ENCODE data around the gene LHFPL2.
"Not testable (repeated sequence)": the region's sequence is repeated elsewhere in the genome, so short reads cannot be mapped to it uniquely, and the experiment has no call there.

The LHFPL2 gene

GRCh38 chr5:78458843-78459242 lies 189.7 kb downstream of the LHFPL2 start:
- Histone ChIP-seq H3K27me3 (ENCODE audit: control insufficient read depth, insufficient read depth, low read length) (no peaks in the 10 kb centered on the region), H3K27ac (no peak overlapping the region), H3K79me2 (no peaks in the 10 kb centered on the region), H3K4me2 (ENCODE audit: low read length) (no peak overlapping the region), H3K9me3 (ENCODE audit: control insufficient read depth, low read length) (no peaks in the 10 kb centered on the region), H3K9ac (no peak overlapping the region), H3K4me3 (ENCODE audit: low read depth, low read length) (no peak overlapping the region), H3K36me3 (ENCODE audit: control insufficient read depth, insufficient read depth, low read length) (no peaks in the 10 kb centered on the region), H2AFZ (no peak overlapping the region), H3K4me1 (no peaks in the 10 kb centered on the region)
- no peak for TF ChIP-seq CTCF (IDR thresholded peaks at IDR 0.05)

- H2AFZ ChIP-seq; H3K36me3 ChIP-seq (ENCODE audit: control insufficient read depth, insufficient read depth, low read length); H3K9me3 ChIP-seq (ENCODE audit: control insufficient read depth, low read length); H3K27ac ChIP-seq; H3K4me3 ChIP-seq (ENCODE audit: low read depth, low read length); H3K27me3 ChIP-seq (ENCODE audit: control insufficient read depth, insufficient read depth, low read length); H3K4me2 ChIP-seq (ENCODE audit: low read length); H3K4me1 ChIP-seq; H3K79me2 ChIP-seq; H3K9ac ChIP-seq: not testable (repeated sequence)
These were observed 191.1 kb downstream of the LHFPL2 start for GRCh38 chr5:78457507-78457906.

- peaks cover 7% of the 10 kb centered on the region for H3K79me2 ChIP-seq
- no peak for TF ChIP-seq CTCF (IDR thresholded peaks at IDR 0.05)
These were observed 199.5 kb downstream of the LHFPL2 start for GRCh38 chr5:78449103-78449502.

GRCh38 chr5:78447775-78448424 lies 200.7 kb downstream of the LHFPL2 start:
- H3K4me2 ChIP-seq (ENCODE audit: low read length) = no peak overlapping the region
- H3K4me3 ChIP-seq (ENCODE audit: low read depth, low read length) = no peak overlapping the region
- no peaks in the 10 kb centered on the region for H3K4me1 ChIP-seq
- H2AFZ ChIP-seq = no peak overlapping the region
- H3K27ac ChIP-seq = no peak overlapping the region
- peaks cover 7% of the 10 kb centered on the region for H3K79me2 ChIP-seq
- no peaks in the 10 kb centered on the region for H3K9me3 ChIP-seq (ENCODE audit: control insufficient read depth, low read length)
- no peaks in the 10 kb centered on the region for H3K36me3 ChIP-seq (ENCODE audit: control insufficient read depth, insufficient read depth, low read length)
- no peaks in the 10 kb centered on the region for H3K27me3 ChIP-seq (ENCODE audit: control insufficient read depth, insufficient read depth, low read length)
- H3K9ac ChIP-seq = no peak overlapping the region
- TF ChIP-seq CTCF (IDR thresholded peaks at IDR 0.05) = no peak

More at GRCh38 chr5:78449103-78449502, 199.5 kb downstream of the LHFPL2 start:
- H3K9ac ChIP-seq = no peak overlapping the region
- no peak overlapping the region for H3K4me2 ChIP-seq (ENCODE audit: low read length)
- H3K36me3 ChIP-seq (ENCODE audit: control insufficient read depth, insufficient read depth, low read length) = no peaks in the 10 kb centered on the region
- no peak overlapping the region for H2AFZ ChIP-seq
- H3K27me3 ChIP-seq (ENCODE audit: control insufficient read depth, insufficient read depth, low read length) = no peaks in the 10 kb centered on the region
- H3K9me3 ChIP-seq (ENCODE audit: control insufficient read depth, low read length) = no peaks in the 10 kb centered on the region
- H3K4me3 ChIP-seq (ENCODE audit: low read depth, low read length) = no peak overlapping the region
- H3K4me1 ChIP-seq = no peaks in the 10 kb centered on the region
- no peak overlapping the region for H3K27ac ChIP-seq

Data from parathyroid adenoma (tissue), 2 donors.